PC-3 (cell line): ENCODE data around the gene AFAP1L2. TPM values are rescaled to one million over a fixed set of nuclear protein-coding genes. Genes with fewer than 3 reads are reported as not detected.

Experiments used
- ATAC-seq: fragments of 200-7000 bp; cut with Tn5 transposase; 2 replicates; pipeline ENCODE4 v1.9.1; 2020; ENCODE audit warnings: mild to moderate bottlenecking, moderate library complexity
- BruUV-seq: library from RNA; stranded (reverse); fragments of 400-500 nt; replicated peaks from 2 replicates; lab custom pipeline; 2021; lab: Mats Ljungman, UMichigan
- CTCF ChIA-PET: fragments of 300-600 bp; sonication (Branson Sonifier 250); formaldehyde crosslinking; loops from one replicate; lab custom pipeline; 2022; ENCODE audit warnings: antibody characterized with exemption; lab: Charles Lee
- POLR2A ChIA-PET: fragments of 300-600 bp; sonication (Branson Sonifier 250); formaldehyde crosslinking; loops from one replicate; lab custom pipeline; 2022; ENCODE audit warnings: antibody characterized with exemption; ENCODE audit not compliant: unreplicated experiment; lab: Charles Lee
- DNase-seq: peaks from one replicate; pipeline ENCODE4 v3.0.0-alpha.2; 2015
- H2AFZ ChIP-seq: fragments of 300-600 bp; sonication (generic); 2 replicates; pipeline ENCODE4 v1.6.0; 2016; ENCODE audit warnings: antibody characterized with exemption, low read length
- H3F3A ChIP-seq: fragments of 300-600 bp; sonication (generic); one replicate; pipeline ENCODE4 v1.6.0; 2017; ENCODE audit warnings: antibody characterized with exemption, low read length, control low read depth, mild to moderate bottlenecking; ENCODE audit not compliant: unreplicated experiment
- H3K27ac ChIP-seq: fragments of 300-600 bp; sonication (generic); 2 replicates; pipeline ENCODE4 v1.5.1; 2016; ENCODE audit warnings: mild to moderate bottlenecking, low read length
- H3K27me3 ChIP-seq: fragments of 300-600 bp; sonication (generic); 2 replicates; pipeline ENCODE4 v1.6.1; 2016; ENCODE audit warnings: low read length, mixed read lengths
- H3K36me3 ChIP-seq: fragments of 300-600 bp; sonication (generic); 2 replicates; pipeline ENCODE4 v1.6.1; 2016; ENCODE audit warnings: low read depth, mixed run types, low read length, mixed read lengths
- H3K4me1 ChIP-seq: fragments of 300-600 bp; sonication (generic); 2 replicates; pipeline ENCODE4 v1.5.1; 2016; ENCODE audit warnings: low read length; ENCODE audit not compliant: insufficient read depth
- H3K4me2 ChIP-seq: fragments of 300-600 bp; sonication (generic); 2 replicates; pipeline ENCODE4 v1.6.0; 2016; ENCODE audit warnings: low read length
- H3K4me3 ChIP-seq: fragments of 300-600 bp; sonication (generic); 2 replicates; pipeline ENCODE4 v1.5.1; 2016; ENCODE audit warnings: mild to moderate bottlenecking, low read length, mixed read lengths
- H3K79me2 ChIP-seq: fragments of 300-600 bp; sonication (generic); 2 replicates; pipeline ENCODE4 v1.6.1; 2017; ENCODE audit warnings: low read length, mixed read lengths
- H3K9ac ChIP-seq: fragments of 300-600 bp; sonication (generic); 2 replicates; pipeline ENCODE4 v1.6.0; 2016; ENCODE audit warnings: mild to moderate bottlenecking, low read length
- H3K9me2 ChIP-seq: fragments of 300-600 bp; sonication (generic); replicated peaks from 2 replicates; pipeline ENCODE4 v1.6.1; 2016; ENCODE audit warnings: mixed run types, low read length, mixed read lengths
- H3K9me3 ChIP-seq: fragments of 300-600 bp; sonication (generic); 2 replicates; pipeline ENCODE4 v1.6.1; 2016; ENCODE audit warnings: low read length, mixed read lengths
- H4K20me1 ChIP-seq: fragments of 300-600 bp; sonication (generic); 2 replicates; pipeline ENCODE4 v1.6.1; 2016; ENCODE audit warnings: low read length, mixed read lengths
- EZH2 ChIP-seq: fragments of 300-600 bp; sonication (generic); IDR thresholded peaks from one replicate; pipeline ENCODE4 v1.6.1; 2017; ENCODE audit warnings: antibody characterized with exemption, mild to moderate bottlenecking, low read length; ENCODE audit not compliant: unreplicated experiment
- EZH2phosphoT487 ChIP-seq: fragments of 300-600 bp; sonication (generic); IDR thresholded peaks from 2 replicates; pipeline ENCODE4 v1.6.1; 2018; ENCODE audit warnings: mild to moderate bottlenecking, antibody characterized with exemption, low read length, borderline replicate concordance
- intact Hi-C: fragments of 100-400 bp; cut with micrococcal nuclease; formaldehyde crosslinking; loops from 2 replicates; pipeline ENCODE4 v1.9.0; 2023
- total RNA-seq: library from RNA; depleted of rRNA; stranded (reverse); fragments of >200 nt; gene quantifications from 2 replicates; pipeline ENCODE4 v1.2.3, GENCODE V29; 2014
- TF ChIP-seq, protein P1 (sequence below): fragments of 300-600 bp; sonication (generic); conservative IDR thresholded peaks from 2 replicates; pipeline ENCODE4 v1.5.1; 2017; ENCODE audit warnings: antibody characterized with exemption, low read depth, mild to moderate bottlenecking, low read length

Gene AFAP1L2
- total RNA-seq, 1 experiment from 2014 or later, result 0.77 TPM

DNA sequence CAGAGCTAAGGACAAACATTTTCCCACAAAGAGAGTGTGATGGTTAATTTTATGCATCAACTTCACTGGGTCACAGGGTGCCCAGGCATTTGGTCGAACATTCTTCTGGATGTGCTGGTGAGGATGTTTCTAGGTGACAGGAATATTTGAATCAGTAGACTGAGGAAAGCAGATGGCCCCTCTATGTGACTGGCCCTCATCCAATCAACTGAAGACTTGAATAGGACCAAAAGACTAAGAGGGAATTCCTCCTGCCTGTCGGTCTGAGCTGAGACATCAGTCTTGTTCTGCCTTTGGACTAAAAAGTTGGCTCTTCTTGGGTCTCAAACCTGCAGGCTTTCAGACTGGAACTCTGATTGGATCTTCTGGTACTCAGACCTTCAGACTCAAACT is 44.4 kb downstream of the AFAP1L2 start:
- Histone ChIP-seq H4K20me1 (no peaks in the 10 kb centered on the region), H3K36me3 (no peaks in the 10 kb centered on the region), H3K27ac (no peak overlapping the region), H3K9ac (no peak overlapping the region), H3K9me2 (no peaks in the 10 kb centered on the region), H3K4me2 (no peak overlapping the region), H3K4me1 (peaks cover 24% of the 10 kb centered on the region), H3K9me3 (no peaks in the 10 kb centered on the region), H3K27me3 (no peaks in the 10 kb centered on the region), H3F3A (no peaks in the 10 kb centered on the region), H3K4me3 (no peak overlapping the region), H3K79me2 (no peaks in the 10 kb centered on the region), H2AFZ (no peak overlapping the region)
- ChIA-PET CTCF (no interaction called here), POLR2A (no interaction called here)
- DNase-seq, result no peak
- TF ChIP-seq EZH2phosphoT487 (no peak), EZH2 (no peak)
- TF ChIP-seq, protein P1, sequence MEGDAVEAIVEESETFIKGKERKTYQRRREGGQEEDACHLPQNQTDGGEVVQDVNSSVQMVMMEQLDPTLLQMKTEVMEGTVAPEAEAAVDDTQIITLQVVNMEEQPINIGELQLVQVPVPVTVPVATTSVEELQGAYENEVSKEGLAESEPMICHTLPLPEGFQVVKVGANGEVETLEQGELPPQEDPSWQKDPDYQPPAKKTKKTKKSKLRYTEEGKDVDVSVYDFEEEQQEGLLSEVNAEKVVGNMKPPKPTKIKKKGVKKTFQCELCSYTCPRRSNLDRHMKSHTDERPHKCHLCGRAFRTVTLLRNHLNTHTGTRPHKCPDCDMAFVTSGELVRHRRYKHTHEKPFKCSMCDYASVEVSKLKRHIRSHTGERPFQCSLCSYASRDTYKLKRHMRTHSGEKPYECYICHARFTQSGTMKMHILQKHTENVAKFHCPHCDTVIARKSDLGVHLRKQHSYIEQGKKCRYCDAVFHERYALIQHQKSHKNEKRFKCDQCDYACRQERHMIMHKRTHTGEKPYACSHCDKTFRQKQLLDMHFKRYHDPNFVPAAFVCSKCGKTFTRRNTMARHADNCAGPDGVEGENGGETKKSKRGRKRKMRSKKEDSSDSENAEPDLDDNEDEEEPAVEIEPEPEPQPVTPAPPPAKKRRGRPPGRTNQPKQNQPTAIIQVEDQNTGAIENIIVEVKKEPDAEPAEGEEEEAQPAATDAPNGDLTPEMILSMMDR, result no peak
- intact Hi-C loops, result loop anchor here (5.0 kb wide), 1 partner anchor 32 kb away; no protein-coding TSS in a partner anchor
- no peak for ATAC-seq
- no TSS peak for BruUV-seq

DNA sequence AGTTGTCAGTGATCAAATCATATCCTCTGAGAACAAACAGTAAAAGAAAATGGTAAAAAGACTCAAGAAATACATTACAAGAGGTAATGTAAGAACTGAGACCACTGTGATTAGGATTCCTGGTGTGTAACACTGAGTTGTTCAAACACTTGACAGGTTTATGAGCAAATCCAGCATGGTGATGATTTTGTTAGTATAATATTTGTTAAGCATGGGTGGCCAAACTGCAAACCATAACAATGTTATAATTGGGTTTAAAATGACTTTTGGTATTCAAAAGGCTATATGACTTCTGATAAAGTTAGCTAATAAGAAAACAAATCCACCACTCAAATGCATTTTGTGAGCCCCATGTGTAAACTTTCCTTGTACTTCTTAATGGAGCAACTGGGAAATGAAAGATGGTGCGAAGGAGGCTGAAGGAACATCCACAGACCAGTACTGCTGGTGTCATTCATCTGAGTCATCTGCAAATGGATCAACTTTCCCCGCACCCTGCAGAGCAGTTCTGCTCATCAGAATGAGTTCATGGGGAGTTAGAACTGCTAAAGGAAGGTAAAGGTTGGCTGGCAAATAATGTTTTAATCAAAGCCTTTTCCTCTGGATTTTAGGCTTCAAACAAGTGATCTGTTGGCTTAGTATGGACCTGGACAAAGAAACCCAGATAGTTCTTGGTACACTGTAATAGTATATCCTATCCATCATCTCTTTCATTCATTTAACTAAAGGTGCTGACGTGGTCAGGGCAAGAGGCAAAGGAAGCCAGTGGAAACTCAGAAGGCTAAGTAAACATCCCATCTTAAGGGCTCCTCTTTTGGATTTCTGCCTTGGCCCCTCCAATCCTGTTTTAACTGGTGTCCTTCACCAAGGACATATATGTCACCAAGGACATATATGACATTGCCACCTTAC is 45.0 kb downstream of the AFAP1L2 start:
- no peak overlapping the region for H3K27ac ChIP-seq
- ChIA-PET POLR2A (interaction anchor here (0.6 kb wide), 1 partner anchor 1223 kb away, joined by 3 read pairs; no protein-coding TSS in a partner anchor), CTCF (no interaction called here)
- ATAC-seq (peak; percentile 47), DNase-seq (peak; percentile 56)
- no peak overlapping the region for H2AFZ ChIP-seq
- no peaks in the 10 kb centered on the region for H4K20me1 ChIP-seq
- no peak overlapping the region for H3K9ac ChIP-seq
- H3K4me1 ChIP-seq, result peaks cover 24% of the 10 kb centered on the region
- peak overlapping the region; percentile 10; the same call in 1 of the 2 replicates for H3K4me2 ChIP-seq
- H3K4me3 ChIP-seq, result no peak overlapping the region
- no peaks in the 10 kb centered on the region for H3K9me3 ChIP-seq
- BruUV-seq, result no TSS peak
- H3K27me3 ChIP-seq, result no peaks in the 10 kb centered on the region
- no peaks in the 10 kb centered on the region for H3K36me3 ChIP-seq
- H3K79me2 ChIP-seq, result no peaks in the 10 kb centered on the region
- no peaks in the 10 kb centered on the region for H3K9me2 ChIP-seq
- TF ChIP-seq, protein P1, result no peak
- TF ChIP-seq EZH2, result no peak
- TF ChIP-seq EZH2phosphoT487, result no peak
- intact Hi-C loops, result loop anchor here (5.0 kb wide), 1 partner anchor 33 kb away; no protein-coding TSS in a partner anchor
- no peaks in the 10 kb centered on the region for H3F3A ChIP-seq
